ENCODE measurements around the gene GNAT1. TPM values are rescaled to one million over a fixed set of nuclear protein-coding genes. Genes with fewer than 3 reads are reported as not detected.

GNAT1 gene
- total and polyA plus RNA-seq, 2 experiments from 2014 or later = not detected

- H3K27ac ChIP-seq = no peak overlapping the region
- no peak for TF ChIP-seq EZH2 (IDR thresholded peaks at IDR 0.05; ENCODE audit: insufficient read depth, poor library complexity, severe bottlenecking)
- no peak for TF ChIP-seq EZH2phosphoT487 (IDR thresholded peaks at IDR 0.05; ENCODE audit: insufficient read depth, low read depth)
- H2AFZ ChIP-seq = no peak overlapping the region
- 64 to 79% methylated on average over 3 to 7 of the region's 7 CpGs for WGBS, 2 experiments (ENCODE audit: low coverage in 1 of 2, low lambda C conversion rate in 2 of 2, missing lambda C conversion rate in 2 of 2)
- H3K79me2 ChIP-seq (ENCODE audit: insufficient read depth) = no peaks in the 10 kb centered on the region
- peaks cover 6% of the 10 kb centered on the region; the same call in 1 of the 2 replicates for H3F3A ChIP-seq (ENCODE audit: insufficient read depth)
- H3K4me3 ChIP-seq = no peak overlapping the region
- in situ Hi-C loops (cut with MboI) = no loop called here
- no peak overlapping the region for H3K9ac ChIP-seq
- no peaks in the 10 kb centered on the region for H3K36me3 ChIP-seq (ENCODE audit: low read depth)
- no peak for DNase-seq
- peaks cover 7% of the 10 kb centered on the region; the same call in 1 of the 2 replicates for H3K27me3 ChIP-seq (replicated peaks; ENCODE audit: insufficient read depth)
- peaks cover 21% of the 10 kb centered on the region for H3K4me1 ChIP-seq (ENCODE audit: insufficient read depth)
- no peaks in the 10 kb centered on the region for H4K20me1 ChIP-seq (ENCODE audit: insufficient read depth)
- H3K9me3 ChIP-seq (ENCODE audit: low read depth) = no peaks in the 10 kb centered on the region
- H3K4me2 ChIP-seq (ENCODE audit: unreplicated experiment) = no peak overlapping the region
- no peaks in the 10 kb centered on the region for H3K9me2 ChIP-seq (ENCODE audit: insufficient read depth)
Observed at GRCh38 chr3:50160561-50160983, 30.8 kb upstream of the GNAT1 start.

GRCh38 chr3:50161320-50161719, 30.1 kb upstream of the GNAT1 start:
- 80 to 82% methylated on average over 13 of the region's 13 CpGs for WGBS, 2 experiments (ENCODE audit: low coverage in 1 of 2, low lambda C conversion rate in 2 of 2, missing lambda C conversion rate in 2 of 2)
- Histone ChIP-seq H3K27ac (no peak overlapping the region), H4K20me1 (ENCODE audit: insufficient read depth) (no peaks in the 10 kb centered on the region), H3K36me3 (ENCODE audit: low read depth) (no peaks in the 10 kb centered on the region), H3K9me3 (ENCODE audit: low read depth) (no peaks in the 10 kb centered on the region), H3K27me3 (replicated peaks; ENCODE audit: insufficient read depth) (no peaks in the 10 kb centered on the region), H3K4me3 (no peak overlapping the region), H2AFZ (no peak overlapping the region), H3K79me2 (ENCODE audit: insufficient read depth) (no peaks in the 10 kb centered on the region), H3K9me2 (ENCODE audit: insufficient read depth) (no peaks in the 10 kb centered on the region), H3F3A (ENCODE audit: insufficient read depth) (peaks cover 6% of the 10 kb centered on the region; the same call in 1 of the 2 replicates), H3K4me2 (ENCODE audit: unreplicated experiment) (no peak overlapping the region), H3K9ac (no peak overlapping the region), H3K4me1 (ENCODE audit: insufficient read depth) (peaks cover 28% of the 10 kb centered on the region)
- TF ChIP-seq EZH2 (IDR thresholded peaks at IDR 0.05; ENCODE audit: insufficient read depth, poor library complexity, severe bottlenecking) (no peak), EZH2phosphoT487 (IDR thresholded peaks at IDR 0.05; ENCODE audit: insufficient read depth, low read depth) (no peak)
- in situ Hi-C loops (cut with MboI) = no loop called here
- peak; percentile 32 for DNase-seq

- no peak overlapping the region for H3K4me2 ChIP-seq (ENCODE audit: unreplicated experiment)
- H3K79me2 ChIP-seq (ENCODE audit: insufficient read depth) = no peaks in the 10 kb centered on the region
- DNase-seq = no peak
- 87 to 89% methylated on average over 5 of the region's 5 CpGs for WGBS, 2 experiments (ENCODE audit: low coverage in 1 of 2, low lambda C conversion rate in 2 of 2, missing lambda C conversion rate in 2 of 2)
- H3K9ac ChIP-seq = no peak overlapping the region
- H3K4me1 ChIP-seq (ENCODE audit: insufficient read depth) = peaks cover 30% of the 10 kb centered on the region
- in situ Hi-C loops (cut with MboI) = no loop called here
- H3K9me2 ChIP-seq (ENCODE audit: insufficient read depth) = no peaks in the 10 kb centered on the region
- no peaks in the 10 kb centered on the region for H3K36me3 ChIP-seq (ENCODE audit: low read depth)
- no peak overlapping the region for H3K27ac ChIP-seq
- H3K27me3 ChIP-seq (replicated peaks; ENCODE audit: insufficient read depth) = no peaks in the 10 kb centered on the region
- H2AFZ ChIP-seq = no peak overlapping the region
- no peaks in the 10 kb centered on the region for H3K9me3 ChIP-seq (ENCODE audit: low read depth)
- H4K20me1 ChIP-seq (ENCODE audit: insufficient read depth) = no peaks in the 10 kb centered on the region
- peaks cover 6% of the 10 kb centered on the region; the same call in 1 of the 2 replicates for H3F3A ChIP-seq (ENCODE audit: insufficient read depth)
- no peak overlapping the region for H3K4me3 ChIP-seq
- TF ChIP-seq EZH2 (IDR thresholded peaks at IDR 0.05; ENCODE audit: insufficient read depth, poor library complexity, severe bottlenecking) (no peak), EZH2phosphoT487 (IDR thresholded peaks at IDR 0.05; ENCODE audit: insufficient read depth, low read depth) (no peak)
Observed at GRCh38 chr3:50162034-50162883, 29.2 kb upstream of the GNAT1 start.

DNA sequence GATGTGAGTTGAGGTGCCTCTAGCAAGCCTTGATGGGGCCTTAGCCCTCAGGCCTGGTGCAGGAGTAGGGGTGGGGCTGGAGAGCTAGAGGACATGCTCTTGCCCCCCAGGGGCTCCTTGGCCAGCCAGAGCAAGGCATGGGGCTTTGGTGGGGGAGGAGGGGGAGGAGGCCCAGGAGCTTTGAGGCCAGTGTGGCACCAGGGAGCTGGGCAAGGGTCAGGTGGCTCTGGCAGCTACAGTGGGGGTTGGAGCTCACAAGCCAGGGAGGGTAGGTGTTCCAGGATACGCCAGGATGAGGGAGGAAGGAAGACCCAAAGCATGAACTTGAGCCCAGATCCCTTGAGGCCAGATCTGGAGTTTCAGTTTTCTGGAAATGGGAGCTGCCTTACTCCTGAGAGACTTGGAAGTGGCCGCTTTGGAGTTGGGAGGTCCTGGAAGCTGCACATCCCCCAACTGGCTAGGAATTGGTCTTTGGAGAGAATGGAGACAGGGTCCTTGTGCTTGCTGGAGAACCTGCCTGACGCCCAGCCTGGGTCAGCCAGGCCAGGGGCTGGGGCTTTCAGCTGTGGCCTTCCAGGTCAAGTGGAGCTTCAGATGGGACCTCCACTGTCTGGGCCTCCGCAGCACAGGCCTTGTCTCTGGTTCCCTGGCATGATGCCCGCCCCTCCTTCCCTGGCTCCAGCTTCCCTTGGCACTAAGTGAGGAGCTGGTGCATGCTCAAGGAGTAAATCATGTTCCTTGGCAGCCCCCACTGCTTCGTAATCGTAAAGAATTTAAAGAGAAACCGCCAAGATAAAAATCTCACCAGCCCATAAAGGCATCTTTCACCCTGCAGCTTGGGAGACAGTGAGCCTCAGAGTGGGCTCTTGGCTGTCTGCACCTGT, 27.6 kb upstream of the GNAT1 start:
- Histone ChIP-seq H3K4me3 (no peak overlapping the region), H3K4me2 (ENCODE audit: unreplicated experiment) (peak overlapping the region; percentile 41), H3K27ac (no peak overlapping the region), H3F3A (ENCODE audit: insufficient read depth) (peaks cover 6% of the 10 kb centered on the region; the same call in 1 of the 2 replicates), H4K20me1 (ENCODE audit: insufficient read depth) (no peaks in the 10 kb centered on the region), H3K27me3 (replicated peaks; ENCODE audit: insufficient read depth) (no peaks in the 10 kb centered on the region), H3K79me2 (ENCODE audit: insufficient read depth) (no peaks in the 10 kb centered on the region), H3K9ac (no peak overlapping the region), H3K36me3 (ENCODE audit: low read depth) (no peaks in the 10 kb centered on the region), H3K4me1 (ENCODE audit: insufficient read depth) (peaks cover 30% of the 10 kb centered on the region), H3K9me3 (ENCODE audit: low read depth) (no peaks in the 10 kb centered on the region), H3K9me2 (ENCODE audit: insufficient read depth) (no peaks in the 10 kb centered on the region), H2AFZ (no peak overlapping the region)
- TF ChIP-seq EZH2phosphoT487 (IDR thresholded peaks at IDR 0.05; ENCODE audit: insufficient read depth, low read depth) = no peak
- TF ChIP-seq EZH2 (IDR thresholded peaks at IDR 0.05; ENCODE audit: insufficient read depth, poor library complexity, severe bottlenecking) = no peak
- in situ Hi-C loops (cut with MboI) = no loop called here
- 26 to 28% methylated on average over 8 of the region's 8 CpGs for WGBS, 2 experiments (ENCODE audit: low coverage in 1 of 2, low lambda C conversion rate in 2 of 2, missing lambda C conversion rate in 2 of 2)
- peak; percentile 98 for DNase-seq
